GM21390 (cell line): ENCODE measurements around the gene ONECUT3.
"Not testable (repeated sequence)": the region's sequence is repeated elsewhere in the genome, so short reads cannot be mapped to it uniquely, and the experiment has no call there.

Experiments used
- ATAC-seq: cut with Tn5 transposase; IDR thresholded peaks from one replicate; pipeline ENCODE4 v1.9.1; 2021; ENCODE audit not compliant: unreplicated experiment

Gene ONECUT3

GRCh38 chr19:1752757-1753728 lies at the start of gene ONECUT3:
TSS of gene ONECUT3 (plus strand) at chr19:1753506. CDS start at chr19:1753663, 157 bp downstream.
- ATAC-seq = no peak

- no peak for ATAC-seq
These were observed 49.0 kb upstream of the ONECUT3 start for GRCh38 chr19:1704339-1704738.

GRCh38 chr19:1705367-1705766 lies 47.9 kb upstream of the ONECUT3 start:
- ATAC-seq = no peak

- ATAC-seq = not testable (repeated sequence)
These were observed 46.7 kb upstream of the ONECUT3 start for GRCh38 chr19:1706646-1707045.

- no peak for ATAC-seq
These were observed 46.1 kb upstream of the ONECUT3 start for GRCh38 chr19:1707240-1707639.

GRCh38 chr19:1713170-1713569 lies 40.1 kb upstream of the ONECUT3 start:
- ATAC-seq = no peak

- no peak for ATAC-seq
These were observed 37.8 kb upstream of the ONECUT3 start for GRCh38 chr19:1715540-1715939.

GRCh38 chr19:1717200-1717969 lies 35.9 kb upstream of the ONECUT3 start:
- ATAC-seq = no peak

GRCh38 chr19:1717970-1718264 lies 35.4 kb upstream of the ONECUT3 start:
- no peak for ATAC-seq

GRCh38 chr19:1718420-1719291 lies 34.6 kb upstream of the ONECUT3 start:
- no peak for ATAC-seq

GRCh38 chr19:1719519-1719918 lies 33.8 kb upstream of the ONECUT3 start:
- ATAC-seq = no peak

GRCh38 chr19:1720237-1720636 lies 33.1 kb upstream of the ONECUT3 start:
- ATAC-seq = no peak

GRCh38 chr19:1725100-1726064 lies 27.9 kb upstream of the ONECUT3 start:
- ATAC-seq = no peak

- ATAC-seq = no peak
These were observed 24.3 kb upstream of the ONECUT3 start for GRCh38 chr19:1728816-1729567.

GRCh38 chr19:1729568-1729925 lies 23.8 kb upstream of the ONECUT3 start:
- no peak for ATAC-seq

GRCh38 chr19:1730157-1730556 lies 23.1 kb upstream of the ONECUT3 start:
- no peak for ATAC-seq

GRCh38 chr19:1734321-1734966 lies 18.9 kb upstream of the ONECUT3 start:
- ATAC-seq = no peak

- no peak for ATAC-seq
These were observed 17.0 kb upstream of the ONECUT3 start for GRCh38 chr19:1736280-1736679.

GRCh38 chr19:1736927-1737326 lies 16.4 kb upstream of the ONECUT3 start:
- no peak for ATAC-seq
